ENCODE measurements around the gene DNAJC4.
A peak's percentile ranks its signal among the peaks of the same experiment; 100 is the strongest.

DNAJC4 gene

GRCh38 chr11:64258356-64258755 lies 28.0 kb downstream of the DNAJC4 start:
- no peak for DNase-seq (ENCODE audit: low read depth in 3 of 3)

GRCh38 chr11:64258946-64259532 lies 28.7 kb downstream of the DNAJC4 start:
- no peak for DNase-seq (ENCODE audit: low read depth in 3 of 3)

- no peak for DNase-seq (ENCODE audit: low read depth in 3 of 3)
Observed at GRCh38 chr11:64259533-64260067, 29.3 kb downstream of the DNAJC4 start.

GRCh38 chr11:64260147-64260708 lies 29.9 kb downstream of the DNAJC4 start:
- DNase-seq (ENCODE audit: low read depth in 3 of 3) = no peak

GRCh38 chr11:64261556-64262080 lies 31.3 kb downstream of the DNAJC4 start:
- DNase-seq (ENCODE audit: low read depth in 3 of 3) = no peak

GRCh38 chr11:64262271-64263002 lies 32.1 kb downstream of the DNAJC4 start:
- no peak for DNase-seq (ENCODE audit: low read depth in 3 of 3)

- no peak for DNase-seq (ENCODE audit: low read depth in 3 of 3)
Observed at GRCh38 chr11:64263021-64263946, 32.9 kb downstream of the DNAJC4 start.

GRCh38 chr11:64263947-64264317 lies 33.6 kb downstream of the DNAJC4 start:
- DNase-seq (ENCODE audit: low read depth in 3 of 3) = no peak

- DNase-seq (ENCODE audit: low read depth in 3 of 3) = no peak
Observed at GRCh38 chr11:64264371-64264852, 34.1 kb downstream of the DNAJC4 start.

GRCh38 chr11:64265176-64266160 lies 35.1 kb downstream of the DNAJC4 start:
- no peak for DNase-seq (ENCODE audit: low read depth in 3 of 3)

- DNase-seq (ENCODE audit: low read depth in 3 of 3) = no peak
Observed at GRCh38 chr11:64266339-64266738, 36.0 kb downstream of the DNAJC4 start.

- DNase-seq (ENCODE audit: low read depth in 3 of 3) = no peak
Observed at GRCh38 chr11:64267207-64267945, 37.0 kb downstream of the DNAJC4 start.

GRCh38 chr11:64268025-64268892 lies 37.9 kb downstream of the DNAJC4 start:
- no peak for DNase-seq (ENCODE audit: low read depth in 3 of 3)

- DNase-seq (ENCODE audit: low read depth in 3 of 3) = peak in 1 of 3 experiments; percentile 57
Observed at GRCh38 chr11:64268893-64269539, 38.7 kb downstream of the DNAJC4 start.

GRCh38 chr11:64269540-64270220 lies 39.3 kb downstream of the DNAJC4 start:
- DNase-seq (ENCODE audit: low read depth in 3 of 3) = peak; percentile 97 to 98 (median 98)

GRCh38 chr11:64275031-64275800 lies 44.9 kb downstream of the DNAJC4 start:
- DNase-seq (ENCODE audit: low read depth in 3 of 3) = no peak

- DNase-seq (ENCODE audit: low read depth in 3 of 3) = no peak
Observed at GRCh38 chr11:64275841-64276240, 45.5 kb downstream of the DNAJC4 start.
